GM03348 (cell line): ENCODE data around the gene SBK1.
"Not testable (repeated sequence)": the region's sequence is repeated elsewhere in the genome, so short reads cannot be mapped to it uniquely, and the experiment has no call there.

Experiments used
- DNase-seq: peaks from one replicate; pipeline ENCODE4 v3.0.0; 2012; ENCODE audit warnings: low spot score

SBK1 gene

DNA sequence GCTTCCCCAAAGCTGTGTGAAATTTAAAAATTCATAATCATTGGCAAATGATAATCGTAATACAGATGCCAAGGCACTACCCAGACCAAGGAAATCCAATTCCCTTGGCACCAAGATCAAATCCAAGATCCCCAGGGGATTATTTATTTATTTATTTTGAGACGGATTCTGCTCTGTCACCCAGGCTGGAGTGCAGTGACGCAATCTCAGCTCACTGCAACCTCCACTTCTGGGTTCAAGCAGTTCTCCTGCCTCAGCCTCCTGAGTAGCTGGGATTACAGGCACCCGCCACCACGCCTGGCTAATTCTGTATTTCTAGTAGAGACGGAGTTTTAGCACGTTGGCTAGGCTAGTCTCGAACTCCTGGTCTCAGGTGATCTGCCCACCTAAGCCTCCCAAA, 43.4 kb downstream of the SBK1 start:
- DNase-seq = not testable (repeated sequence)

DNA sequence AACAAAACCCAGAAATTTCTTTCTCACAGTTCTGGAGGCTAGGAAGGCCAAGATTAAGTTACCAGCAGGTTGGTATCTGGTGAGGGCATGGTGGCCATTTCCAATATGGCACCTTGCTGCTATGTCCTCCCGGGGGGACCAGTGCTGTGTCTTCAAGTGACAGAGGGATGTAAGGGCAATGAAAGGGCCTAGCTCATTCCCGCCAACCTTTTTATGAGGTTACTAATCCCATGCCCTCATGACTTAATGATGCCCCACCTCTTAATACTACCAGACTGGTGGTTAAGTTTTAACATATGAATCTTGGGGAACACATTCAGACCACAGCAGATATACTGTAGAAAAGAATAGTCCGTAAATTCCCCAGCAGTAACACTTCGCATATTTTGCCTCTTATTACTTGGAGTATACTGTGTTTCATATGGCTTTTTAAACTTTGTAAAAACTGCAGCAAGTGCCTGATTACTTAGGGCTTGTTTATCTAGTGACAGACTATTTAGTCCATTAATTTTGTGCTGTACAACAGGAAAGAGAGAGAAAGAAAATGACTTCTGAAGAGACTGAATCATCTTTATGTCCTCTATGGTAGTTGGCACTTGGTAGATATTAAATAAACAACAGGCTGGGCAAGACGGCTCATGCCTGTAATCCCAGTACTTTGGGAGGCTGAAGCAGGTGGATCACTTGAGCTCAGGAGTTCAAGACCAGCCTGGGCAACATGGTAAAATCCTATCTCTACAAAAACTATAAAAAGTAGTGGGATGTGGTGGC, 44.8 kb downstream of the SBK1 start:
- DNase-seq = not testable (repeated sequence)

DNA sequence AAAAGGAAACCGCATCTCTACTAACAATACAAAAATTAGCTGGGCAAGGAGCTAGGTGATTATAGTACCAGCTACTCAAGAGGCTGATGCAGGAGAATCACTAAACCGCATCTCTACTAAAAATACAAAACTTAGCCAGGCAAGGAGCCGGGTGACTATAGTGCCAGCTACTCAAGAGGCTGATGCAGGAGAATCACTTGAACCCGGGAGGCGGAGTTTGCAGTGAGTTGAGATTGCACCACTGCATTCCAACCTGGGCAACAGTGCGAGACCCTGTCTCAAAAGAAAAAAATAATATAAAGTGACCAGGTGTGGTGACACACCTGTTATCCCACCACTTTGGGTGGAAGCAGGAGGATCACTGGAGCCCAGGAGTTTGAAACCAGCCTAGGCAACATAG, 45.9 kb downstream of the SBK1 start:
- DNase-seq = not testable (repeated sequence)

DNA sequence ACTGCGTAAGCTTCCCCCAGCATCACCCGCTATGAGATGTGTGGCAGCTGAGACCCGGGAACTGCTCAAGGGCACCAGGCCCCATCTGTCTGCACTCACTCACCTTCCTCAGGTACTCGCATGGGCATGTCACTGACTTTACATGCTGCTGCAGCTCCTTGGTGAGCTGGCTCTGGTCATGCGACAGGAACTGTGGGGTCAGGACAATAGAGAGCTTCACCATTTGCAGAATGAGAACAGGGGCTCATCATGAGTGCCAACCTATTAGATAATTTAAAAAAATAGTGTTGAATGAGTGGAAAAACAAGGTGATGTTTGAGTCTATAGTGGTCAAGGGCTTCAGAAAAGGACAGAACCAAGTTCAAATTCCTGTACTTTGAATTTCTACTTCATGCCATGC, 70.3 kb downstream of the SBK1 start:
- not testable (repeated sequence) for DNase-seq

DNA sequence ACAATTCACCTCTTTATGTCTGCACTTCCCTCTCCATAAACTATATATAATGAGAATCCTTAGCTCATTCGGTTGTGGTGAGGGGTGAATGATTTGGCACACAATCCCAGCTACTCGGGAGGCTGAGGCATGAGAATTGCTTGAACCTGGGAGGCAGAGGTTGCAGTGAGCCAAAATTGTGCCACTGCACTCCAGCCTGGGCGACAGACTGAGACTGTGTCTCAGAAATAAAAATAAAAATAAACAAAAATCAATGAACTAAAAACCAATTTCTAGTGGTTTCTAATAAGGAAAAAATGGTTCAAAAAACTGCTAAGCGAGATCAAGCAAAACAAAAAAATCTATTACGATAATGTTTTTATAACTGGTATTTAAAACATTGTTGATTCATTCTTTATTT, 71.1 kb downstream of the SBK1 start, which contains the start of gene NPIPB6:
TSS of gene NPIPB6 (minus strand) at position 101 of the 400 bp plus-strand sequence. CDS start 686 bp downstream, outside the sequence.
- DNase-seq = not testable (repeated sequence)

DNA sequence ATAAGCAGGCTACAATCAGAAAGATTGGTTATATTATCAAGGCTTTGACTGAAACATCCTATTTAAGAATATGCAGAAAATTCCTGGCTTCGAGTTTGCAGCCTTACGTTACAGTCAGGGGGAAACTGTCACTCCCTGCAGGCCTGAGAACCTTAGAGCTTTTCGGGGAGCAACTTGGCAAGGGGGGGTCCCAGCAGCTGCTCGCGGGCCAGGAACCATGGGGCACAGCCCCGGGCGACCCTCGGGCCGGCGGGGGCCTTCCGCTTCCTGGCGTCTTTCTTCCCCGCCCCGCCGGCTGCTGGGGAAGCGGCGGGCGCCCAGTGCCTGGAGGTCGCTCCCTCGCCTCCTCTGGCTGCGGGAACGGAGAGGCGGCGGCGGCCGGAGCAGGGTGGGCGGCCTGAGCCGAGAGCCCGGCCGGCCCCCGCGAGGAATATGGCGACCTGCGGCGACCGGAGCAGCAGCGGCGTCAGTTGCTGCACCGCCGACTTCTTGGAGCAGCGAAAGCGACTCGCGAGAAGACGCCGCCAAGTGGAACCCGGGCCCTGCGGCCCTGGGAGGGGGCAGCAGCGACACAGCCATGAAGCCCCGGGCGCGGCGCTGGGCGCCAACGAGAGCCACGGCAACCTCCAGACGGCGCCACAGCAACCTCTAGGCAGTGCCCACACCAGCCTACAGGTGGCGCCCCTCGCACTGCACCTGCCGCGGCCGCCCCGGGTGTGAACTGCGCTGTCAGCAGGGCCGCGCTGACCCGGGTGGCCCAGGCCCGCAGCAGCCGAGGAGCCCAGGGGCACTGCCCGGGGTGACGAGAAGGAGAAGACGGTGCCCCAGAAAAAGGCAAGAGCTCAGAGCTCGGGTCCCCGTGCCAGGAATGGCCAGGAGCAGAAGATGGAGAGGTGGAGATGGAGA, 72.2 kb downstream of the SBK1 start:
- not testable (repeated sequence) for DNase-seq

DNA sequence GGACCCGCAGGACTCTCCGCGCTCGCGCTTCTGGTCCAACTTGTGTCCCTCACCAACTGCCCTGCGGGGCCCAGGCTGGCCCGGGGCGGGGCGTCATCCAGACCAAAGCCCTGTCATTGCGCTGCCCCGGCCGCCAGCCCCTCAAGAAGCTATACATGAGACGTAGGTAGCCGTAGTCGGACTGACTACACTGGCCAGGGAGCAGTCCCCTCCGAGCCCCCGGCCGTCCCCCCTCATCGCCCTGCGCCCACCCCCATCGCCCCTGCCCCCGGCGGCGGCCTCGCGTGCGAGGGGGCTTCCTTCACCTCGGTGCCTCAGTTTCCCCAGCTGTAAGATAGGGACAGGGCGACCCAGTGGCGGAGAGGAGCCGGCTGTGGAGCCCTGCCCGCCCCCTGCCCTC, 75.6 kb downstream of the SBK1 start:
- not testable (repeated sequence) for DNase-seq
